CD4-positive, alpha-beta T cell treated with Interleukin-1 beta for 1 hour (primary cell): ENCODE results near the gene COQ7.

Source experiments
- DNase-seq, 2 donors: peaks; one replicate each; pipeline ENCODE4 v3.0.0-alpha.2; 2020 to 2022

COQ7 gene

GRCh38 chr16:19086322-19087199 lies 19.1 kb downstream of the COQ7 start:
- DNase-seq, result peak; percentile 79 to 80

GRCh38 chr16:19088341-19088916 lies 21.0 kb downstream of the COQ7 start:
- no peak for DNase-seq

GRCh38 chr16:19089410-19089955 lies 22.1 kb downstream of the COQ7 start:
- no peak for DNase-seq

GRCh38 chr16:19090916-19091315 lies 23.5 kb downstream of the COQ7 start:
- DNase-seq, result no peak

- no peak for DNase-seq
Measured at GRCh38 chr16:19092653-19093410, 25.4 kb downstream of the COQ7 start.

- no peak for DNase-seq
Measured at GRCh38 chr16:19093631-19094541, 26.5 kb downstream of the COQ7 start.

- peak; percentile 10 to 17 for DNase-seq
Measured at GRCh38 chr16:19094542-19095365, 27.3 kb downstream of the COQ7 start.

- no peak for DNase-seq
Measured at GRCh38 chr16:19095654-19096053, 28.2 kb downstream of the COQ7 start.

- no peak for DNase-seq
Measured at GRCh38 chr16:19098173-19098572, 30.8 kb downstream of the COQ7 start.

- no peak for DNase-seq
Measured at GRCh38 chr16:19102187-19102872, 34.9 kb downstream of the COQ7 start.

GRCh38 chr16:19104607-19105006 lies 37.2 kb downstream of the COQ7 start:
- DNase-seq, result no peak

- DNase-seq, result no peak
Measured at GRCh38 chr16:19105131-19105530, 37.7 kb downstream of the COQ7 start.

- no peak for DNase-seq
Measured at GRCh38 chr16:19105891-19106624, 38.6 kb downstream of the COQ7 start.

- DNase-seq, result no peak
Measured at GRCh38 chr16:19106625-19107020, 39.2 kb downstream of the COQ7 start.

- no peak for DNase-seq
Measured at GRCh38 chr16:19108409-19109287, 41.2 kb downstream of the COQ7 start.

- no peak for DNase-seq
Measured at GRCh38 chr16:19109288-19109664, 41.9 kb downstream of the COQ7 start.

- no peak for DNase-seq
Measured at GRCh38 chr16:19110537-19111360, 43.3 kb downstream of the COQ7 start.

- no peak for DNase-seq
Measured at GRCh38 chr16:19112099-19112407, 44.6 kb downstream of the COQ7 start.
